ENCODE data around the gene SCAMP2.

SCAMP2 gene

GRCh38 chr15:74817370-74817737 lies 55.8 kb downstream of the SCAMP2 start:
- TF ChIP-seq CTCF (IDR thresholded peaks at IDR 0.05; ENCODE audit: low read depth, low read length, missing control alignments) = peak; percentile 29
- no peak overlapping the region for H3K4me3 ChIP-seq (ENCODE audit: low read depth, low read length)
- no peak for DNase-seq (ENCODE audit: low read depth)
- in situ Hi-C loops (cut with HindIII; ENCODE audit: low sequenced_read_pairs) = loop anchor here (5.0 kb wide), 1 partner anchor 45 kb away; no protein-coding TSS in a partner anchor

GRCh38 chr15:74816624-74817369 lies 56.4 kb downstream of the SCAMP2 start:
- in situ Hi-C loops (cut with HindIII; ENCODE audit: low sequenced_read_pairs) = loop anchor here (5.0 kb wide), 1 partner anchor 44 kb away; no protein-coding TSS in a partner anchor
- DNase-seq (ENCODE audit: low read depth) = no peak
- H3K4me3 ChIP-seq (ENCODE audit: low read depth, low read length) = no peak overlapping the region
- no peak for TF ChIP-seq CTCF (IDR thresholded peaks at IDR 0.05; ENCODE audit: low read depth, low read length, missing control alignments)

GRCh38 chr15:74815961-74816360 lies 57.2 kb downstream of the SCAMP2 start:
- in situ Hi-C loops (cut with HindIII; ENCODE audit: low sequenced_read_pairs) = loop anchor here (5.0 kb wide), 1 partner anchor 44 kb away; no protein-coding TSS in a partner anchor
- H3K4me3 ChIP-seq (ENCODE audit: low read depth, low read length) = no peak overlapping the region
- no peak for TF ChIP-seq CTCF (IDR thresholded peaks at IDR 0.05; ENCODE audit: low read depth, low read length, missing control alignments)
- no peak for DNase-seq (ENCODE audit: low read depth)

- H3K4me3 ChIP-seq (ENCODE audit: low read depth, low read length) = no peak overlapping the region
- no peak for DNase-seq (ENCODE audit: low read depth)
- no peak for TF ChIP-seq CTCF (IDR thresholded peaks at IDR 0.05; ENCODE audit: low read depth, low read length, missing control alignments)
- in situ Hi-C loops (cut with HindIII; ENCODE audit: low sequenced_read_pairs) = loop anchor here (5.0 kb wide), 1 partner anchor 43 kb away; no protein-coding TSS in a partner anchor
Observed at GRCh38 chr15:74815121-74815934, 57.8 kb downstream of the SCAMP2 start.

DNA sequence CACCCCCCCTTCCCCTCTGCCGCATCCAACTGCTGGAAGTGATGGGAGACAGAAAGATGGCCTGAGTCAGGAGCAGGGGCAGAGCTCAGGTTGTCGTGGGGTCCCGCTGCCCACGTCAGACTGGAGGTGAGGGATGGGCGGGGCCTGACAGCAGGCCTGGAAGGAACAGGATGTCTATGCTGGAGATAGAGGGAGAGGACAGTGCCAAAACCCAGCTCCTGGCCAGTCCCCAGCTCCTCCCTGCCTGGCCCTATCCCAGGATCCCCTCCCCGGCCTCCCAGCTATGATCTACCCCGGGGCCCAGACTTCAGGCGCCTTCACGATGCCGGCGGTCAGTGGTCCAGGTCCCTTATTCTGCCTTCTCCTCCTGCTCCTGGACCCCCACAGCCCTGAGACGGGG lies 60.6 kb downstream of the SCAMP2 start, which contains the start of gene LMAN1L:
Gene LMAN1L, plus strand, starts transcription at position 303 of the 400 bp plus-strand sequence. Its CDS starts 20 bp downstream, at position 323.
- DNase-seq (ENCODE audit: low read depth) = no peak
- in situ Hi-C loops (cut with HindIII; ENCODE audit: low sequenced_read_pairs) = no loop called here
- TF ChIP-seq CTCF (IDR thresholded peaks at IDR 0.05; ENCODE audit: low read depth, low read length, missing control alignments) = no peak
- H3K4me3 ChIP-seq (ENCODE audit: low read depth, low read length) = no peak within 1 kb of the TSS

DNA sequence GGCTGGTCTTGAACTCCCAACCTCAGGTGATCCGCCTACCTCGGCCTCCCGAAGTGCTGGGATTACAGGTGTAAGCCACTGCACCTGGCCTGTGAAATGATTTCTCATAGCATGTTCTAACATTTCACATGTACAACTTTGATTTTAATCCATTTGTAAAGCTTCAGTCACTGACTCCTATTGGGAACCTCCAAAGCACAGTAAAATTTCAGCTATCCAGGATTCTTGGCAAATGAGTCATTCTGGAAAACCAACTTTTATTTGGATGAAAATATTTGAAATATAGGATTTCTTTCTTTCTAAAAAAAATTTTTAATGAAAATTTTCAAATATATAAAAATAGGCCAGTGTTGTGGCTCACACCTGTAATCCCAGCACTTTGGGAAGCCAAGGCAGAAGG lies 63.2 kb downstream of the SCAMP2 start:
- in situ Hi-C loops (cut with HindIII; ENCODE audit: low sequenced_read_pairs) = no loop called here
- no peak overlapping the region for H3K4me3 ChIP-seq (ENCODE audit: low read depth, low read length)
- no peak for DNase-seq (ENCODE audit: low read depth)
- no peak for TF ChIP-seq CTCF (IDR thresholded peaks at IDR 0.05; ENCODE audit: low read depth, low read length, missing control alignments)
